Activated gamma-delta T cell (primary cell): Measurements from ENCODE around the gene GARRE1.

Experiments used
- DNase-seq: peaks from one replicate; lab custom pipeline; 2025; lab: John Stamatoyannopoulos, UW

GARRE1 gene

DNA sequence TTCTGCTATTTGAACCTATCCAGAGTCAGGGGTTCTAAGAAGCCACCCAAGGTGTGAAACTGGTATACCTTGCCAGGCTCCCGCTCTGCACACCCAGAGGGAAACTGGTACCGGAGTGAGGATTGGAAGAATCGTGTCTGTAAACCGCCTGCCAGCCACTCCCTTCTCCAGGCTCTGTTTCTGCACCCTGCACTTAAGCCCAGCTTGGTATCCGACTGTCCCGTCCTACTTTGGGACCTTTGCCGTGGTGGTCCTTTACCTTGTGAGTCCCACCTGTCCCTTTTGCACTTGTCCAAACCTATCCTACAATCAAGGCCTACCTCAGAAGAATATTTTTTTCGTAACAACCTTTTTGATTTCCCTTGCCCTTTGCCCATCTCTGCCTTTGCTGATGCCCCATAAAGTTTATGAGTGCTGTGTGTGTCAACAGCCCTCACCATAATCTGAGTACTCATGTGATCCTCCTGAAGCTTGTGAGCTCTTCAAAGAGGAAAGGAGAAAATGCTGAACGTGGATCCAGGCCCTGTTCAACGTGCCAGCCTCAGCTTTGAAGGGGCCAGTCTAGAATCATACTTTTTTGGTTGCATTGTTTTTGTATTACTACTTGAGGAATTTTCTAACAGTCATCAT lies 44.7 kb downstream of the GARRE1 start:
- no peak for DNase-seq

DNA sequence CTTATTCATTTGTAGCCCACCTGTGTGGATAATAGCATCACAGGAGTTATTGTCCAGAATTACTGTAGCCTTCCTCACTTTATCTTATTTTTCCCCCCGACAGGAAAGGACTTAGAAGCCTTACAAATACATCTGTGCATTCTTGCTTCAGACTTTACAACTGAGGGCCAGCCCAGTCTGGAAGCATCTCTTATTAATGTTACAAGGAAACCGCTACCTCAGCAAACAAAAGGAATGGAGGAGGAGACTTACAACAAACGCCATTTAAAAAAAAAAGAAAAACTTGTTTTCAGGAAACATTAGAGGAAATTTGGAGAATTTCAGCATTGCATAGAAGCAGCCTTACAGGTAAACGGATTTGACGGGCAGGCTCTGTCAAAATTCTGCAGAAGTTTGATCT lies 45.2 kb downstream of the GARRE1 start:
- no peak for DNase-seq

DNA sequence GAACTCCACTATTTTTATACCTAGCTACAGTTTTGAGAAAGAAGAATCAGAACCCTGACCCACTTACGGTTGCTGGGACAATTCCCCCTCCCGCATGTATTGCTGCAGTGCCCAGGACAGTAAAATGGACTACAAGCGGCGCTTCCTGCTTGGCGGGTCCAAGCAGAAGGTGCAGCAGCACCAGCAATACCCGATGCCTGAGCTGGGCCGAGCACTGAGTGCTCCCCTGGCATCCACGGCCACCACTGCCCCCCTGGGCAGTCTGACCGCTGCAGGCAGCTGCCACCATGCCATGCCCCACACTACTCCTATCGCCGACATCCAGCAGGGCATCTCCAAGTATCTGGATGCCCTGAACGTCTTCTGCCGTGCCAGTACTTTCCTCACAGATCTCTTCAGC lies 46.0 kb downstream of the GARRE1 start:
- DNase-seq = no peak

DNA sequence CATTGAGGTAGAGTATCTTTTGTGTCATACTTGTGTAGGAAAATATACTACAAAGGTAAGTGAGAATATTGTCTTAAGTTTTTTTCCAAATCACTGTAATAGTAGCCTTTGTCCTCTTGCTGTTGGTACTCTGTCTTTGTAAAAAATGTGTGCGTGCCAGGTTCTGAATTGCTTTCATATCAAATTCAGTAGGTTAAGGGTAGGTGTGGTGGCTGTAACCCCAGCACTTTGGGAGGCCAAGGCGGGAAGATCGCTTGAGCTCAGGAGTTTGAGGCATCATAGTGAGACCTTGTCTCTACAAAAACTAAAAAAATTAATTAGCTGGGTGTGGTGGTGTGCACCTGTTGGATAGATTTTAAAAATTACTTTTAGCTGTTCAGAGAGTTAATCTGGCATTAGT lies 46.6 kb downstream of the GARRE1 start:
- DNase-seq = no peak
